Measurements from ENCODE around the gene NSUN7. TPM values are rescaled to one million over a fixed set of nuclear protein-coding genes. Genes with fewer than 3 reads are reported as not detected.

NSUN7 gene
- total RNA-seq, 1 experiment from 2014 or later = not detected

DNA sequence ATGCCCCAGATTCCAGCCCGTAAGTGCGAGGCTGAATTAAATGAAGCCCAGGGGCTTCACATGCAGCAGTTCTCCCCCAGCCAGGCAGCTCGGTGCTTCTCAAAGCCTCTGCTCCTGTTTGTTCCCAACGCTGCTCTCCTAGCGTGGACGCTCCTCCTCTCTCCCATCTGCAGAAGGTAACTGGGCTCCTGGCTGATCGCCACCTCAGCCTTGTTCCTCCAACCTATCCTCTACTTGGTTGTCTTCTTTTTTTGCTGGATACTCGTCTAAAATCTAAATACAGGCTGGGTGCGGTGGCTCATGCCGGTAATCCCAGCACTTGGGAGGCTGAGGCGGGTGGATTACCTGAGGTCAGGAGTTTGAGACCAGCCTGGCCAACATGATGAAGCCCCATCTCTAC is 70.3 kb downstream of the NSUN7 start:
- no peak for DNase-seq (ENCODE audit: low spot score)

DNA sequence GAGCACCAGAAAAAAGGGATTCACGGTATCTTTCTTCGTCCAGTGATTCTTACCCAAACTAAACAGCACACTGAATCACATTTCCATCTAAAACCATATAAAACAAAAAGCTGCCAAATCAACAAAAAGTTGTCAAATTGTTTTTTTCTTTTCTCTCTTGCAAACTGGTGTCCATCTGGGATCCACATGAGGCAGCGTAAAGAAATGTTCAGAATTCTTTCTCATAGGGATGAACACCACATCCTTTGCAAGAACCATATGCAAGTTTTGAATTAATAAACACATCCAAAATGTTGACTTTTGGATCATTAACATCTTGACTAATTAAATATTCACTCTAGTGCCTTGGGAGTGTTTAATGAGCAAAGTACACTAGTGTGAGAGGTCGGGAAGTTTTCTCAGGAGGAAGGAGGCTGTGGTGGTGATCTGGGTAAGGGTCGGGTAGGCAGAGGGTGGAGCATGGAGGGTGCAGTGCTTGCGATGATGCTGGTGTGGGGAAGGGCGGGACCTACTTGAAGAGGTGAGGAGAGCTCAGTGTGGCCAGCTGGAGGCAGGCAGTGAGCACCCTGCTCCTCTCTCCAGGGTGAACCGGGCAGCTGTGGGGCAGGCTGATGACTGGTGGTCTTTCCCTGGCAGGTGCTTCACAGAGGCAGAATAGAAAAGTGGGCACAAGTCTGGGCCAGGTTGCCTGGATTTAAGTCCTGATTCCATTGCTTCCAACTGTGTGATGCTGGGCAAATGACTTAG is 72.8 kb downstream of the NSUN7 start:
- no peak for DNase-seq (ENCODE audit: low spot score)

DNA sequence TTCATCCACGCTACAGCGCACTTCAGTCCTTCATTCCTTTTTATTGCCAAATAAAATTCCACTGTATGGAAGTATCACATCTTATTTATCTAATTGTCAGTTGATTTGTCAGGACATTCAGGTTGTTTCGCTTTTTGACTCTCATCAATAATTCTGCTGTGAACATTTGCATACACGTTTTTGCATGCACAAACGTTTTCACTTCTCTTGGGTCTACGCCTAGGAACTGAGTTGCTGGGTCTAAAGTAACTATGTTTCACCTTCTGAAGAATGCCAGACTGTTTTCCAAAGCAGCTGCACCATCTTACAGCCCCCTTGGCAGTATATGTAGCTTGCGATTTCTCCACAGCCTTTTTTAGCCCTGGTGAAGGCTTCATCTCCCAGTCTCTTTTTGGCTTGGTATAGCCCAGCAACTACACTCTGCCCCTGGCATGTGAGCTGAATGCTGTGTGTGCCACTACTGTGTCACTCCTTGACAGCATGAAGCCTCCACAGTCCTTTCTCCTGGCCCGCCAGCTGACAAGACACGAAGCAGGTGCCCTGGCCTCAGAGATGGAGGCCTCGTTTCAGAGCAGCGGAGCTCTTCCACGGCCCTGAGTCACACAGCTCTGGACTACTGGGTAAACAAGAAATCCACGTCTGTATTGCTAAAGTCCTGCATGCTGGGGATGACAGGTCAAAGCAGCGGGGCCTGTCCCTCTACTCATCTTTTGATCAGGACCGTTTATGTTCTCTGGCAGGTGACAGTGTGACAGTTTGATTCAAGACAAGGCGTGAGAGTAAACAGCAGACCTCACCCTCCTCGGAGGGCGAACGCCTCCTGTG is 75.5 kb downstream of the NSUN7 start:
- no peak for DNase-seq (ENCODE audit: low spot score)

DNA sequence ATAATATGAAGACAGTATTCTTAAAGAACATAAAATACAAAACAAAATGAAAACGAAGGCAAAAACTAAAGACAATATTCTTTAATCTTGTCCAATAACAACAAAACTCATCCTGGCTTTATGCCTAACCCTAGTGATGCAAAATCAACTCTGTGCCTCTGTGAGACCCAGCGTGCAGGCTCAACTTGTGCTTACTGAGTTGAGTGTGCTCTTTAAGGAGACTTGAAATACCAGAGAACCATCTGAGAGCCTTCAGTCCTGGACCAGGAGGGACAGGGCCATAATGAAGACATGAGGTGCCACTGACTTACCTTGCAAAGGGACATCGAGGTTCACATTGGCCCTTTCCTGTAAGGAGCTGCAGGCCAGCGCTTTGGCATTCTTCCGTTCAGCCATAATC is 77.1 kb downstream of the NSUN7 start:
- no peak for DNase-seq (ENCODE audit: low spot score)

DNA sequence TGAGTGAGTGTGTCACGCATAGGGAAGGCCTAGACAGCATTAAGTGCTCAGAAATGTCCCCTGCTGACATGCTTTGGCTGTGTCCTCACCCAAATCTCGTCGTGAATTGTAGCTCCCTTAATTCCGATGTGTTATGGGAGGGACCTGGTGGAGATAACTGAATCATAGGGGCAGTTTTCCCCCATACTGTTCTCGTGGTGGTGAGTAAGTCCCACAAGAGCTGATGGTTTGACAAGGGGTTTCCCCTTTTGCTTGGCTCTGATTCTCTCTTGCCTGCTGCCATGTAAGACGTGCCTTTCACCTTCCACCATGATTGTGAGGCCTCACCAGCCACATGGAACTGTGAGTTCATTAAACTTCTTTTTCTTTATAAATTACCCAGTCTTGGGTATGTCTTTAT is 78.0 kb downstream of the NSUN7 start:
- DNase-seq (ENCODE audit: low spot score) = no peak

DNA sequence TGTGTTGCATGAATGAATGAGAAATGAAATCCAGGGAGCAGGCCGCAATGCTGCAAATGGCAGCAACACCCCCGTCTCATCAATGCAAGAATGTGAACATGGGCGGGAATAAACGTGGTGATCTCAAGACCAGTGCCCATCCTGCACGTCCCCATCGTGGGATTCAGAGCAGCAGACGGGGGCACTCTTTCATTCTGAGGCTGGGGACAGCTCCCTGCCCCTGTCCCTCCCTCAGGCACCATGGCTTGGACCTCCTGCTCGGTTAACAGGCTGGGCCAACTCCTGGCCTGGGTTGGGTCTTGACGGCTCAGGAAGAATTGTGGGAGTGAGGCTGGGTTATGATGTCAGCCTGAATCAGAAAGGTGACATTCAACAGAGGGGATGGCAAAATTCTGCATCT is 78.9 kb downstream of the NSUN7 start:
- no peak for DNase-seq (ENCODE audit: low spot score)

DNA sequence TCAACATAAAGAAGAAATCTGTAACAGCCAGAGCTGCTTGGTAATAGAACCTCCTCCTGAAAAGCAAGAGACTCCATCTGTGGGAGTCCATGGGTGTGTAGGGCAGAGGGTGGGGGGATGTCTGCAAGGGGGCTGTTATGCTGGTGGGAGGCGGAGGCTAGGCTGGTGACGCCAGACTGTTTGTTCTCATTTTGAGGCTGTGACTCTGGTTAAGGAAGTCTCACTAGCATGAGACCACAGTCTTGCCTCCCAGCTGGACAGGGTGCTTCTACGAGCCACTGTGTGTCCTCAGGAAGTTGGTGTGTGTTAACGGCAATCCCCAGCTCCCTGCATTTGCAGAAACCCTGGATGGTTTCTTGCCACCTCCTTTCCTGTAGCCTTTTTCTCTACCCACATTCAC is 79.8 kb downstream of the NSUN7 start:
- no peak for DNase-seq (ENCODE audit: low spot score)

DNA sequence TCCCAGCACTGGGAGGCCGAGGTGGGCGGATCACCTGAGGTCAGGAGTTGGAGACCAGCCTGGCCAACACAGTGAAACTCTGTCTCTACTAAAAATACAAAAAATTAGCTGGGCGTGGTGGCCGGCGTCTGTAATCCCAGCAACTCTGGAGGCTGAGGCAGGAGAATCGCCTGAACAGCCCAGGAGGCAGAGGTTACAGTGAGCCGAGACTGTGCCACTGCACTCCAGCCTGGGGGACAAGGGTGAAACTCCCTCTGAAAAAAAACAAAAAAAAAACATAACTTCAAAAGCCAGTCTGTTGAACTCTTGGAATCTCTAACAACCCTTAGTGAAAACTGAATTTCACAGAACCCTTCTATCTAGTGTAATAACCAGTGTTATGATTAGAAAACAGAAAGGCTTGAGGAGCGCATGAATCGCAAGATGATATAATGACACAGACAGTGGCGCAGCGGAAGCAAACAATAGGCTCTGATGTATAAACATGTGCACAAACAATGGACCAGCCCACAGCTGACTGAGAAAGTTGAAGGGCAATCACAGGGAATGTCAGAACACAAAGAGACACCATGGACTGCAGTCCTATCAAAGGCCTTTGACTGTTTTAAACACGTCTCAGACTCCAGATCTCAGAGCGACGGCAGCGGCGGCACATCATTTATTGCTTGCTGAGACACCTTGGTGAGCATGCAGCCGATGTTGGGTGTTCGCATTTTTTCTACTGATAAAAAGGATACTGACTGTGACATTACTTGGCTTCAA is 81.6 kb downstream of the NSUN7 start:
- no peak for DNase-seq (ENCODE audit: low spot score)

DNA sequence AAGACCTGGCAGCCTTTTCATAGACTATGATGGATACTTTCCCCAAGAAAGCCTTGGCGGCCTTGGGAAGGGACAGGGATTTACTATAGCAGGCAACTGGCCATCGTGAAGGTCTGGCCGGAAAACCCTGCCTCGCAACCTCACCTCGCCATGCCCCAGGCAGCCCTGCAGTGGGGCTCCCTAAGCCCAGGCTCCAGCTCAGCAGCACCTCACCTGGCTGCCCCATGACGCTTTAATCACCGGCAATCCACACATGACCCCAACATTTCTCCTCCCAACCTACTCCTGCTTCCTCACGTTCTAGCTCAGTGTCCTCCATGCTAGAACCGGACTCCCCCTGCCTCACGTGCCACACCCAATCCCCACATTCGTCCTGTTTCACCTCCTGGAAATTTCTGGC is 82.4 kb downstream of the NSUN7 start:
- no peak for DNase-seq (ENCODE audit: low spot score)

DNA sequence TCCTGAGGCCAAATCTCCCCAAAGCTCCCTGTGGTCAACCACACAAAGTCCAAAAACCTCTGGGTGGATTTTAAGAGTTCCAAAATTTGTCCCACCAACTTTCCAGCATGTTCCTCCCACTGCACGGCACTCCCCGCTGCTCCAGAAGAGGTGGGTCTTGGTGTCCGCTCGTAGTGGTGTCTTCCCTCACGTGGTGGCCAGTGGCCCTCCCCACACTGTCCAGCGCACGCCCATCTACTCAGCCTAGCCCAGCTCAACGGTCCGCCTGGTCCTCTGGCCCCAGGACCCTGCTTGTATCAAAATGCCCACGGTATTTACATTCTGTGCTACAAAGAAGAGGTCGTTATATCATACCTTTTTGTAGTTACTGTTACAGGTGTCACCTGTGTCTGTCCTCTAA is 83.5 kb downstream of the NSUN7 start:
- no peak for DNase-seq (ENCODE audit: low spot score)

DNA sequence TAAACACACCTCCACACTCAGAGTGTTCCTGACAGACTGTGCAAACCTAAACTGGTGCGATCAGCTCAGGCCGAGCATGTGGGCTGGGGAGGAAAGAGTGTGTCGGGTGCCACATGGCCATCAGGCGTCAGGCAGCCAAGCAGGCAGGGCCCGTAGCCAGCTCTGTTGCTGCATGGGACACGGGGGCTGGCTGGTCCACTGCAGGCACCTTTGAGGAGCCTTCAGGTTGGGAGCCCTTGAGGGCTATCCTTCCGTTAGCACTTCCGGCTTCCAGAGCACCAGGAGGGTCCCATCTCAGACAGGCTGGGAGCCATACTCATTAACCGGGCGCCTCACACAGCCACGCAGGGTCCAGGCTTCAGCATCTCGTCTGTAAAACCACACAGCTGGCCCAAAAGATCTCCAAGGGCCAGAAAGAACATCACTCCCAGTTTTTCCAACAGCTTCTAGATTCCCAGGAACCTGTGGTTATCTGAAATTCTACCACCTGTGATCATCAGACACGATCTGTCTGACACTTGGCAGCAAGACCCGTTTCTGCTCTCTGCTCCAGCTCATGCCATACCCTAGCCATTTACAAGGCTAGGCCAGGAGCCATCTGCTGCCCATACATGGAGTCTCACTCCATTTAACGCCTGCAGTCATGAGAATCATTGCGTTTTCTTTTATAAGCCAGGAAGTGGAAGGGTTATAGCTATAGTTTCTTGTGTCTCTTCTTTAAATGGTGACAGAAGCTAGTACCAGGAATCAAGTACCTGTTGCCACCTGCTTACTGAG is 87.5 kb downstream of the NSUN7 start:
- DNase-seq (ENCODE audit: low spot score) = no peak

DNA sequence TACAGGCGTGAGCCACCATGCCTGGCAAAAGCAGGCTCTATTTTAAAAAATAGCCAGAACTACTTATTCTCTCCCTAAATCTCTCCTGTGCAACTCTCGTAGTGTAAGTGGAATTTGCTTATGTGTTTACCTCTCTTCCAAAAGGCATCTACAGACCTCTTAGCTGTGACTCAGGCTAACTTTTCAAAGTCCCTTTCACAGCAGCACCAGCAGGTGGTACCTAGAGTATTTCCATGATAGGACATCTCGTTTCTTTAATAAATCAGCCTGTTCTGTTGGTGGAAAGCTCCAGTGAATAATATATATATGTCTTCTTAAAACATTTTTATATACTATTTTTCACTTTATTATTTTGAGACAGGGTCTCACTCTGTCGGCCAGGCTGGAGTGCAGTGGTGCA is 89.0 kb downstream of the NSUN7 start:
- peak; percentile 31 for DNase-seq (ENCODE audit: low spot score)

DNA sequence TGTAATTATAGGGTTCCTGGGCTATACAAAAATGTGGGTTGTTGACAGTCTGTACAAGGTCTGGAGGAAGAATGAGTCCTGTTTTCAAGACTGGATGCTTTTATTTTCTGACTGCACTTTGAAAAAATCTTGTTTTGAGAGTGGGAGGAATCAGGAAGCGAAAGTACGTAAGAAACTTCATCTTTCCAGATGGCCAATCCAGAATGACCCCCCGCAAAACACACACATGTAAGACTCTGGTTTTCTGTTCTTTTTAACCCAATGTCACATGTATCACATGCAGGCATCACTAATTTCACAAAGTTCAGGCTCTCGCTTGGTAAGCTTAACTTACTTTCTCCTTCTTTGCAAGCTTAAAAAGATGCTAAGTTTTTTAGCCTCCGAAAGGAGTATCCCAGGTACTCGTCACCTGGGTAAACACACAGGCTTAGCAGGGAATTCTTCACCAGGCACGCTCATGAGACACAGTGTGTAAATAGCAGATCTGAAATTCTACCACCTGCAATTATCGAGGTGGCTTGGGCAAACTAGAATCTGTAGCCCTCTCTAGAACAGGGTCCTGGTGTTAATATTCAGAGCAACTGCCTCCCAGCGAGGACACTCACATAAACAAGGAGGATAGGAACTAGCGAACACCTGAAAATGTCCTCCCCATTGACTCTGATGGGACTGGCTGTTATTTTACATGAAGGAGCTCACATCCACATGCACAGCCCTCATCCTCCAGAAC is 90.7 kb downstream of the NSUN7 start:
- no peak for DNase-seq (ENCODE audit: low spot score)

DNA sequence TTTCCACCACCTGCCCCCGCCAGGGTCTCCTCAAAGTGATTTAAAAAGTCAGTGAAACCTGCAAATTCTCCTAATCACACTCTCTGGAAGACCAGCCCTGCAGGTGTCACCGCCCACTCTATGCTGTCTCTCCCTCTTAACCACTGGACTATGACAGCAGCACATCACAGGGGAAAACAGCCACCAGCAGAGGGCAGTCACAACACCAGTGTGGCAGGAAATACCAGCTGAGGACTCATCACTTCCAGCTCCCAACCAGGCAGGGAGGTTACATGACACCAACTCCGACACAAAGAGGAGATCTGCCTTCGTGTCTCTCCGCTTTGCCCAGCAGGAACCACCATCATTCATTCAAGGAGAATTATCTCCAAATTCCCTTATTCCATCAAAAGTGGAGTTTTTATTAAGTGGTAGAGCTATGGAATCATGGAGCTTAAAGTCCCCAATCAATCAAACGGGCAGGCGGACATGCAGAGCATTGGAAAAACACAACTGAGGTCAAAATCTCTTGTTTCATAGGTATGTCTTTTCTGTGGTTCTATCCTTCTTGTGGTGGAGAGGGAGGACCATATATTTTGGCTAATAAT is 91.3 kb downstream of the NSUN7 start:
- DNase-seq (ENCODE audit: low spot score) = peak; percentile 94

DNA sequence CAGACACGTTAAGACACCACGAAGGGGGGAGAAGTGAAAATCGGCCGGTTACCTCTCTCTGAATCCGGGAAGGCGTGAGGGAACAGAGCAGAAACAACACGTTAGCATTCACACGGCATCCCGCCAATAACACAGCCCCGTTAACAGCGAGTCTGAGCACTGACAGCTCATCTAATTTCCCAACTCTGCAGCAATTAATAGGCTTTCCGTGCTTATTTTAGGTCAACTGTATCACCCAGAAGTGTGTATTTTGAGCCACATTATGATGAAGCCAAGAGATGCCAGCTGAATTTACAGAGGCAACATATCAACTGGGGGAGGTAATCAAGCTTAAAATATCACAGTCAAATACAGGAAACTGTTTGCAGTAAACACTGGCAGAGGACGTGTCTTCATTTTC is 92.6 kb downstream of the NSUN7 start:
- DNase-seq (ENCODE audit: low spot score) = peak; percentile 30

DNA sequence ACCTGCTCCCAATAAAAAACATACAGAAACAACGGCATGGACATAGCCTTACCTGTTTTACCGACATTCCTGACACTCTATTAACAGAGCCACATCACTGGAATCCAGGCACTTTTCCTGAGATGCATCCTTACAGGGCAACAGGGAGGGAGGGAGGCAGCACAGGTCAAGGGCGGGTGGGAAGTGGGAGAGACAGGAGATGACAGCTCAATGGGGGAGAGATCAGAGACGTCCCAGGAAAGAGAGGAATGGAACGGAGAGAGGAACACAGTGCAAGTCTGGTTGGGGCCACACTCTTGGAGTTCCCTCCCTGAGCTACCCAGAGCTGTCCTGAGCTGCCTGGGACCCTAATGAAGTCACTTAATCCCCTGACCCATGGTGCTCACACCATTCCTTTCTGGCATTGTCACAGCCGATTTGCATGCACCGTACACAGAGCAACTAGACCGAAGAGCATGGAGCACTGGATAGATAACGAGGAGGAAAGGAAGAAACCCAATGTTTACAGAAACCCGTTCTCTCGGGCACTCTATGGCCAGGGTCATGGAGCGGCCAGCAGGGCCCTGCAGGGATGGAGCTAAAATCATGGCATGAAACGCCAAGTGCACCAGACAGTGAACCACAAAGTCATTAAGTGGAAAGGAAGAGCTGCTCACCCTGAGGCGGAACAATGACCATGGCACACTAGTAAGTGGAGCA is 93.1 kb downstream of the NSUN7 start:
- peak; percentile 90 for DNase-seq (ENCODE audit: low spot score)

DNA sequence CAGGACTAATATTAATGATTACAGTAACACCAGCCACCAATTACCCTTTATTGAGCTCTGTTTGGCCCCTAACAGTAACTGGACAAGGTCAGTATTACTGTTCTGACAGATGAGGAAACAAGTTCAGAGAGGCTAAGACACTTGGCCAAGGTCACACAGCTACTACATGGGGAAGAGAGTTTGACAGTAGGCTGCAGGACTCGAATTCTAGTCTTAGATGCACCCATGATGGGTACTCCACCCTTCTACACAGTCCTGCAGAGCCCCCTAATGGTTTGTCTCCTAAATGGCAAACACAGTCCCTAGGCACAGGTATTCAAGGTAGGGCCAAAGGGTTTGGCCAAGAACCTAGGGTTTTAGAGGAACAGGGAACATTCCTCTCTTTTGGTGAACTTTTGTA is 93.9 kb downstream of the NSUN7 start:
- peak; percentile 37 for DNase-seq (ENCODE audit: low spot score)

DNA sequence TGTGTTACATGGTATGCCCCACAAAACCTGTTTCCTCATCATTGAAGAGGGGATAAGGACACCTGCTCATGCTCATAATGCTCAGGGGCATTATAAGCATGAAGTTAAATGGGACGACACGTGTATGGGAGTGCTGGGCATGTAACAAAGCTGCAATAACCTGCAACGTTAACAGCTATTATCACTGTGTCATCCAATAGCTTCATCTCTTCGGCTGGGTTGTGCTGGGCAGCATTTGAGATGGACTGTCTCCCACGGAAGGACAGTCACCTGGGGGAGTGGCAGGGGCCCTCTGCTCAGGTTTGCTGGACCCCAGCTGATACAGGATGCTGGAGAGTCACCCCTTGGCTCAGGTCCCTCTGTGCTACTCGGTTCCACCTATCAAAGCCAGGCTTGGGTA is 94.5 kb downstream of the NSUN7 start:
- no peak for DNase-seq (ENCODE audit: low spot score)

DNA sequence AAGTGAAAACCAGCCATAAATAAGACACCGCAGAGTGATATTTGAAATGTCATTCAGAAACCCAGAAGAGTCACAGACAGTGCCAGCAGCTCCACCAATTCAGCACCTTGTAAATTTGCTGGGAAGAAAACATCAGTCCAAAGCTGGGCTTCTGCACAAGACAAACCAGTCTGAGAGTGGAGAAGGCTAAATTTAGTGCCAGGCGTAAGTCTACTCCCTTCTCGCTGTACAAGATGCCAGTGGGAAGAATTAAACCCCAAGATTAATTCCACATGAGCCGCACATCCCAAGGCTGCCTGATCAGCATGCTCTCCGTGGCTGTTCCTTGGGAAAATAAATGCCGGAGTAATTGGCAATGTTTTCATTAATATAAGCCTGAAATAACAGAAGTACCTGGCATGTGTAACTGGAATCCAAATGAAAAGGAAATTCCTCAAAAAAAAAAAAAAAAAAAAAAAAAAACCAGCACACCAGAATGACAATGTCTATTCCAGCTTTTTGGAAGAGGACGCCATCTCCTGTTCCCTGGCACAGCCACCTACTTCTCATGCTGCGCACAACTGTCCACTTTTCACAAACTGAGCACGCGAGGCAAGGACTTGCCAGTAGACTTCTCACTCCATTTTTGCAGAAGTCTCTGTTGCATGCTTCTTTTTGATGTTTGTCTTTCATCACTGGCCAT is 95.5 kb downstream of the NSUN7 start:
- no peak for DNase-seq (ENCODE audit: low spot score)

DNA sequence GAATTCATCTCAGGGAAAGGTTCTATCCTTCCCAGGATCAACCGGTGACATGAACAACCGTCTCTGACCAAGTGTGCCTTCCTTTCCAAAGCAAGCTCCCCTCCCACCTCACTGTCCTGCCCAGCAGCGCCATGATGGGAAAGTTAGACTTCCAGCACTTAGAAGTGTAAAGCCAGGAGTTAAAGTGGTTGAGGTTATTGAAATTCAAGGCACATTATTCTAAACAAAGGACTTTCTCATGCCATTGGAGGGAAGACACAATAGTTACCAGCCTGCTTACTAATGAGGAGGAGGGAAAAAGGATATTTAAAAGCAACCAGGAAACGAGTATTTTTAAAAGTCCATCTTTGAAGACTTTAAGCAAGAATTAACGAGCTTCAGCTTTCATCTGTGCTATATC is 96.8 kb downstream of the NSUN7 start:
- DNase-seq (ENCODE audit: low spot score) = no peak

Data from H4 (cell line).